ENCODE measurements around the gene ACD. TPM values are rescaled to one million over a fixed set of nuclear protein-coding genes. Genes with fewer than 3 reads are reported as not detected.
A peak's percentile ranks its signal among the peaks of the same experiment; 100 is the strongest.

The ACD gene
- total RNA-seq, 2 donors from 2014 or later, result 16.9 to 20.4 TPM

GRCh38 chr16:67672739-67673662 lies 12.9 kb upstream of the ACD start:
- Histone ChIP-seq H3K4me1 (ENCODE audit: control insufficient read depth in 1 of 2, low read depth in 2 of 2) (peaks cover 0 to 4% of the 10 kb centered on the region in 2 donors), H3K27ac (peak overlapping the region in 1 of 2 donors; percentile 61), H3K36me3 (no peaks in the 10 kb centered on the region), H3K4me3 (no peak overlapping the region), H3K9me3 (no peaks in the 10 kb centered on the region), H3K27me3 (replicated peaks; ENCODE audit: insufficient read depth) (no peaks in the 10 kb centered on the region)
- peak; percentile 35 for TF ChIP-seq CTCF (IDR thresholded peaks at IDR 0.05)
- no peak for DNase-seq (ENCODE audit: low spot score)
- no peak for ATAC-seq (ENCODE audit: insufficient number of reproducible peaks, low FRiP score, low read depth)

GRCh38 chr16:67672306-67672705 lies 12.2 kb upstream of the ACD start:
- H3K27ac ChIP-seq, result no peak overlapping the region
- no peak overlapping the region for H3K4me3 ChIP-seq
- TF ChIP-seq CTCF (IDR thresholded peaks at IDR 0.05), result no peak
- no peaks in the 10 kb centered on the region for H3K9me3 ChIP-seq
- H3K36me3 ChIP-seq, result no peaks in the 10 kb centered on the region
- no peaks in the 10 kb centered on the region for H3K27me3 ChIP-seq (replicated peaks; ENCODE audit: insufficient read depth)
- ATAC-seq (ENCODE audit: insufficient number of reproducible peaks, low FRiP score, low read depth), result no peak
- no peak for DNase-seq (ENCODE audit: low spot score)
- peaks cover 4 to 9% of the 10 kb centered on the region in 2 donors for H3K4me1 ChIP-seq (ENCODE audit: control insufficient read depth in 1 of 2, low read depth in 2 of 2)

- peaks cover 14 to 24% of the 10 kb centered on the region in 2 donors for H3K4me1 ChIP-seq (ENCODE audit: control insufficient read depth in 1 of 2, low read depth in 2 of 2)
- no peak overlapping the region for H3K27ac ChIP-seq
- no peak for ATAC-seq (ENCODE audit: insufficient number of reproducible peaks, low FRiP score, low read depth)
- H3K36me3 ChIP-seq, result no peaks in the 10 kb centered on the region
- H3K9me3 ChIP-seq, result no peaks in the 10 kb centered on the region
- no peak for DNase-seq (ENCODE audit: low spot score)
- no peaks in the 10 kb centered on the region for H3K27me3 ChIP-seq (replicated peaks; ENCODE audit: insufficient read depth)
- TF ChIP-seq CTCF (IDR thresholded peaks at IDR 0.05), result no peak
- H3K4me3 ChIP-seq, result no peak overlapping the region
Measured at GRCh38 chr16:67669499-67670101, 9.5 kb upstream of the ACD start.

- Histone ChIP-seq H3K9me3 (no peaks in the 10 kb centered on the region), H3K27ac (peak overlapping the region in 1 of 2 donors; percentile 53), H3K4me1 (ENCODE audit: control insufficient read depth in 1 of 2, low read depth in 2 of 2) (peaks cover 14 to 24% of the 10 kb centered on the region in 2 donors), H3K36me3 (no peaks in the 10 kb centered on the region), H3K27me3 (replicated peaks; ENCODE audit: insufficient read depth) (no peaks in the 10 kb centered on the region), H3K4me3 (no peak overlapping the region)
- TF ChIP-seq CTCF (IDR thresholded peaks at IDR 0.05), result no peak
- DNase-seq (ENCODE audit: low spot score) (no peak), ATAC-seq (ENCODE audit: insufficient number of reproducible peaks, low FRiP score, low read depth) (no peak)
Measured at GRCh38 chr16:67668495-67669157, 8.6 kb upstream of the ACD start.

All from thoracic aorta (tissue), 2 donors.